Middle frontal gyrus (tissue), 1 donor: ENCODE results near the gene NELFA.
"Not testable (repeated sequence)": the region's sequence is repeated elsewhere in the genome, so short reads cannot be mapped to it uniquely, and the experiment has no call there.

ENCODE experiments used
- DNase-seq: peaks from one replicate; pipeline ENCODE4 v3.0.0-alpha.2; 2015; ENCODE audit warnings: low spot score; ENCODE audit errors: extremely low spot score

The NELFA gene

GRCh38 chr4:1993718-1994516 is 14.9 kb downstream of the NELFA start:
- DNase-seq, result not testable (repeated sequence)

- no peak for DNase-seq
Measured at GRCh38 chr4:1993169-1993516, 15.6 kb downstream of the NELFA start.

- DNase-seq, result no peak
Measured at GRCh38 chr4:1992468-1993168, 16.2 kb downstream of the NELFA start.

- DNase-seq, result no peak
Measured at GRCh38 chr4:1991596-1992434, 17.0 kb downstream of the NELFA start.

GRCh38 chr4:1991087-1991486 is 17.7 kb downstream of the NELFA start:
- DNase-seq, result no peak

GRCh38 chr4:1990676-1991075 is 18.1 kb downstream of the NELFA start:
- no peak for DNase-seq

GRCh38 chr4:1990348-1990645 is 18.5 kb downstream of the NELFA start:
- no peak for DNase-seq

GRCh38 chr4:1989533-1990347 is 19.0 kb downstream of the NELFA start:
- no peak for DNase-seq

GRCh38 chr4:1988327-1988724 is 20.4 kb downstream of the NELFA start:
- no peak for DNase-seq

- no peak for DNase-seq
Measured at GRCh38 chr4:1987721-1988326, 20.9 kb downstream of the NELFA start.

GRCh38 chr4:1987296-1987695 is 21.5 kb downstream of the NELFA start:
- no peak for DNase-seq

GRCh38 chr4:1986578-1987210 is 22.1 kb downstream of the NELFA start:
- no peak for DNase-seq

GRCh38 chr4:1985780-1986577 is 22.8 kb downstream of the NELFA start:
- DNase-seq, result no peak

- DNase-seq, result no peak
Measured at GRCh38 chr4:1985294-1985693, 23.5 kb downstream of the NELFA start.

GRCh38 chr4:1984406-1985191 is 24.2 kb downstream of the NELFA start:
- no peak for DNase-seq

- no peak for DNase-seq
Measured at GRCh38 chr4:1983846-1984405, 24.8 kb downstream of the NELFA start.

- no peak for DNase-seq
Measured at GRCh38 chr4:1983053-1983845, 25.5 kb downstream of the NELFA start.
